HG03469 (cell line): ENCODE data around the gene ASPSCR1.

Source experiments
- ATAC-seq: cut with Tn5 transposase; IDR thresholded peaks from one replicate; pipeline ENCODE4 v1.9.1; 2021; ENCODE audit warnings: mild to moderate bottlenecking, moderate library complexity, moderate number of reproducible peaks; ENCODE audit not compliant: unreplicated experiment

Gene ASPSCR1

GRCh38 chr17:82064433-82065192 lies 87.2 kb downstream of the ASPSCR1 start:
- ATAC-seq: no peak

- no peak for ATAC-seq
Observed at GRCh38 chr17:82065193-82065637, 87.8 kb downstream of the ASPSCR1 start.

- ATAC-seq: no peak
Observed at GRCh38 chr17:82065638-82066303, 88.3 kb downstream of the ASPSCR1 start, which contains the start of gene DUS1L. Gene DUS1L (minus strand): TSS chr17:82065804. CDS start chr17:82065059, 745 bp downstream.
